ENCODE data around the gene LMF1.
"Not testable (repeated sequence)": the region's sequence is repeated elsewhere in the genome, so short reads cannot be mapped to it uniquely, and the experiment has no call there.

Gene LMF1

GRCh38 chr16:892006-892405 is 78.8 kb downstream of the LMF1 start:
- DNase-seq = no peak

GRCh38 chr16:891353-891740 is 79.4 kb downstream of the LMF1 start:
- no peak for DNase-seq

- no peak for DNase-seq
These were observed 80.0 kb downstream of the LMF1 start for GRCh38 chr16:890716-891352.

GRCh38 chr16:890217-890616 is 80.6 kb downstream of the LMF1 start:
- no peak for DNase-seq

GRCh38 chr16:889586-889985 is 81.2 kb downstream of the LMF1 start:
- no peak for DNase-seq

GRCh38 chr16:888901-889570 is 81.7 kb downstream of the LMF1 start:
- DNase-seq = no peak

GRCh38 chr16:888456-888855 is 82.3 kb downstream of the LMF1 start:
- not testable (repeated sequence) for DNase-seq

- no peak for DNase-seq
These were observed 82.9 kb downstream of the LMF1 start for GRCh38 chr16:887846-888245.

GRCh38 chr16:886802-887731 is 83.7 kb downstream of the LMF1 start:
- no peak for DNase-seq

GRCh38 chr16:886084-886543 is 84.7 kb downstream of the LMF1 start:
- DNase-seq = no peak

- no peak for DNase-seq
These were observed 85.4 kb downstream of the LMF1 start for GRCh38 chr16:885391-885790.

GRCh38 chr16:884232-884631 is 86.6 kb downstream of the LMF1 start:
- DNase-seq = no peak

- no peak for DNase-seq
These were observed 87.0 kb downstream of the LMF1 start for GRCh38 chr16:883781-884180.

- no peak for DNase-seq
These were observed 87.4 kb downstream of the LMF1 start for GRCh38 chr16:883340-883739.

- not testable (repeated sequence) for DNase-seq
These were observed 88.1 kb downstream of the LMF1 start for GRCh38 chr16:882671-883070.

GRCh38 chr16:882256-882655 is 88.5 kb downstream of the LMF1 start:
- no peak for DNase-seq

- no peak for DNase-seq
These were observed 89.3 kb downstream of the LMF1 start for GRCh38 chr16:881219-882097.

GRCh38 chr16:880471-881171 is 90.2 kb downstream of the LMF1 start:
- DNase-seq = no peak

GRCh38 chr16:879986-880385 is 90.8 kb downstream of the LMF1 start:
- no peak for DNase-seq

- DNase-seq = no peak
These were observed 91.3 kb downstream of the LMF1 start for GRCh38 chr16:879461-879861.

GRCh38 chr16:878886-879285 is 91.9 kb downstream of the LMF1 start:
- DNase-seq = no peak
